NCI-H2227 (cell line): ENCODE data around the gene SBF2.
"Not testable (repeated sequence)": the region's sequence is repeated elsewhere in the genome, so short reads cannot be mapped to it uniquely, and the experiment has no call there.

ENCODE experiments used
- DNase-seq: peaks from one replicate; lab custom pipeline; 2025; ENCODE audit not compliant: unreplicated experiment; lab: John Stamatoyannopoulos, UW

SBF2 gene

DNA sequence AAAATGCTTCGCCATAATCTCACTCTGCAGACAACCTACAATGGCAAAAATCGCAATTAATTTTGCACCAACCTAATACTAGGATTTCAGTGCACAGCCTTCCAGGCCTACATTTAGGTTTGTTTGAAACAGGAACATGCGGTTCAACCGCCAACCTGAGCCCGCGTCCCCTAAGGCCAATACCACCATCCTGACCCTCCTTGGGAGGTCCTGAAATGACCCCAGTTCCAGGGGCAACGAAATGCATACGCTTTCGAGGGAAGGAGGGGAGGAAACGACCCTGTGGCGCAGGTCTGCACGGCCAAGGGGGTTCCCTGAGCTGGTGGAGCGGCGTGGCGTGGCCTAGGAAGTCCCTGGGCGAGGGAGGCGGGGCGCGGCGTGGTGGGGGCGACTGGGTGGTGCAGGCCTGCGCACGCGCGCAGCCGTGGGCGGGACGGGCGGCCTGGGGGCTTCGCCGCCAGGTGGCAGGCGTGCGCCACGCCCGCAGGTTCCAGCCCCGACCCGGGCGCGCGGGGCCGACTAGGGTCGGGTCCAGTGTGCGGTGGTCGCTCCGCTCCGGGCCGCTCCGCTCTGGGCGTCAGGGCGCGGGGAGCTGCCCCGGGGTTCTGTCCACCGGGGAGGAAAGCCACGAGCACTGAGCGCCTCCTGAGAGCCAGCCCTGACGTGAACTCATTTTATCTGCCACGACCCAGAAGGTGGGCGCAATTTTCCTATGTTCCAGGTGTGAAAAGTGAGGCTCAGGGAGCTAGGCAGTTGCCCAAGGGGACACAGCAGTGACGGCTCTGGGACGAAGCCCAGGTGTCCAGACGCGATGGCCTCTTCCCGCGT is 536.0 kb downstream of the SBF2 start:
- DNase-seq, result peak; percentile 90

DNA sequence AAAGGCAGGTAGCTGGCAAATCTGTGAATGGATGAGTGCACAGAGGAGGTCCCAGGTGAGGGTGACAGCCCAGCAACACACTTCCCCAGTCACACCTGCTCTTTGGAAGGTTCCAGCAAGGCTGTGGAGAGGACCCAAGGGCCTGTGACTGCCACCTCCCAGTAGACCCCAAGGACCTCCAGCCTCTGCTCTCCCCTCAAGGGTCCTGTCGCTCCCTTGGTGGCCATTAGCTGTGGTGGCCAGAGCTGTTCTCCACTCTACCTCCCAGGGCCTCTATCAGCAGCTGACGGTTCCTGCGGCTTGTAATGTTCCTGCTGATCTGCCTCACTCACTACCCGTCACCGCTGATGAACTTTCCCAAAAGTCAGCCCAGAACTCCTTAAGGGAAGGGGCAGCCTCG is 537.1 kb downstream of the SBF2 start:
- no peak for DNase-seq

DNA sequence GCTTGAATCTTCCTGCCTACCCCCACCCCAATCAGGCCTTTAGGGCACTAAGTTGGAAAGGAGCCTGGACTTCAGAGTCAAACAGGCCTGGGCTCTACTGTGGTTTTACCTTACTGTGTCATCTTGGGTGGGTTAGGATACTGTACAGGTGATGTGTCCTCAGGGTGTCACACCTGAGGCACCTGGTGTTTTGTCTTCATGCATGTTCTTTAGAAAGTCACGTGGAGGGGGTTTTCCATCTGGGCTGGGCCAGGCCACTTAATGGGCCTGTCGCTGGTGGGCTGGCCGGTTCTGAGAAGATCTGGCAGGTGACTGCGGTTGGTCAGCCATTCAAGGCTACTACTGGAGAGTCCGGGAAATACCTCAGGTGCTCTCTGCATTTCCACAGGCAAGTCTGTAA is 537.6 kb downstream of the SBF2 start:
- no peak for DNase-seq

DNA sequence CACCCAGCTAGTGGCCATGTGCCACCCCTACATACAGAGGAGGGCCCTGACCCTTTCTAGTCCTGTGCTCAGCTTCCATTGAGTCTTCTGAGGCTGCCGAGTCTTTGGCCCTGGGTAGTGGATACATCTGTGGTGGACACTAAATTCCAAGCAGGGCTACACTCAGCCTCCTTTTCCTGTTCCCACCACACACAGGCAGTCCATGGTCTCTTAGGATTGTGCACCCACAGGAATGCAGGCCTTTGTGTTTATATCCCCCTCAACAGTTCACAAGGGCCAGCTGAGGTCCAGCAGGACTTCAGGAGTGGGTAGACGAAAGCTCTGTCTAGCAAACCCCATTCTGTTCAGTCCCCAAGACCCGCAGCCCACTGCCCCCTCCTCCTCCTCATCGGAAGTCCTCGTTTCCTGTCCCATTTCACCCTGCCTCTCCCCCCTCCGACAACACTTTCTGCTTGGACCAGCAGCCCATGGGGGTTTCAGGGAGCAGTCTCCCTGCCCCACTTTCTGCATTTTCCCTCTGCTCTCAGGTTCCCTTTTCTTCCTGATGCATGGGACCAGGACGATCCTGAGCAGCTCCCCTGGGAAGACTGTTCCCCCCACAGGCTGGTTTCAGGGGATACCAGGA is 538.3 kb downstream of the SBF2 start:
- no peak for DNase-seq

DNA sequence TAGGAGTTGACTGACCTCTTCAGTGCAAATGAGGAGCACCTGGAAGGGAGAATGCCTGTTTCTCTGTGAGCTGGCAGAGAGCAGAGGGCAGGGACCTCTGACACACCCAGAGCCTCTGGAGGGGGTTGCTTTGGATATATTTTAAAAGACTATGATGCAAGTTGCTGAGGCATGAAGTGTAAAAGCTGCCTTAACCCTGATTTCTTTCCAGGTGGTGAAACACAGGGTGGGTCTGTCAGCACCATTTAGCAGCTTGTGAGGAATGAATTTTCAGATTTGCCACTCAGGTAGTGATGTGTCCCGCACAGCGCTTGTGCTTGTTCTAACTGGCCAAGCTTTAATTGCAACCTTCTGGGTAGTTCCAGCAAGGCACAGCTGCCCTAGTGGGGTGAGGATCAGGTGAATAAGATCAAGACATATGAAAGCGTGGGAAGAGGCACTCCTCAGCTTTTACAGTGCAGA is 540.0 kb downstream of the SBF2 start:
- no peak for DNase-seq

GRCh38 chr11:9753021-9753420 is 541.0 kb downstream of the SBF2 start:
- DNase-seq, result no peak

DNA sequence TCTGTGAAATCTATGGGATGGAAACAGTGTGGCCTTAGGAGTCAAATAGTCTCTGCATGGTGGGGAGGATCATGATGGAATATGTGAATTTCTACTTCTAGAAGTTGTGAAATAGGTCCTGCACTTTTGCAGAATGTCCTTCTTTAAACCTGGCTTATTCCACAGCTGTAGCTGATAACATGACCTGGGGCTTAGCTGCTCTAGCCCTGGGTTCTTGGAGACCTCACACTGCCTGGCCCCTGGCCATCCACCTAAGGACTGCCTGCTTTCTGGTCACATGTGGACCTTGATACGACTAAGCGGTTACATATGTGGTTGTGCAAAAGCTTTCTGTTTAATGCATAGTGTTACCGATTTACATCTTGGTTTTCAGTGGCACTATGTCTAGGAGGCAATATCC is 541.9 kb downstream of the SBF2 start:
- no peak for DNase-seq

DNA sequence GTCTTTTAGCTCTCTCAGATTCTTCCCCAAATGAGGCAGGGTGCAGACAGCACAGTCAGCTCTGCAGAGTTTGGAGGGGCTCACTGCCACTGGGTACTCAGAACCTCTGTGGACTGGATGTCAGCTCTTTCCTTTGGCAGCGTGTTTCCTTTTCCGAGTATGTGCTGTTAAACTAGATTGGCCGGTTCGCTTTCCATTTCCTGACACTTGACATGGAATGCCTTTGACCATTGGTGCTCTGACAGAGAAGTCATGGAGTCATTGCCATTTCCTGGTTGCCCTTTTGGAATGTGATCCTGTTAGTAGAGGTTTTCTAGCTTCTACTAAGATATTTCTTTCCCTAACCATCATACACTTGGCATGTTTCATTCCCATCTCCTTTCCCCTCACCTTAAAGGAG is 543.5 kb downstream of the SBF2 start:
- DNase-seq, result no peak

GRCh38 chr11:9748361-9748970 is 545.6 kb downstream of the SBF2 start:
- DNase-seq, result peak; percentile 35

- no peak for DNase-seq
Observed at GRCh38 chr11:9747828-9748227, 546.2 kb downstream of the SBF2 start.

DNA sequence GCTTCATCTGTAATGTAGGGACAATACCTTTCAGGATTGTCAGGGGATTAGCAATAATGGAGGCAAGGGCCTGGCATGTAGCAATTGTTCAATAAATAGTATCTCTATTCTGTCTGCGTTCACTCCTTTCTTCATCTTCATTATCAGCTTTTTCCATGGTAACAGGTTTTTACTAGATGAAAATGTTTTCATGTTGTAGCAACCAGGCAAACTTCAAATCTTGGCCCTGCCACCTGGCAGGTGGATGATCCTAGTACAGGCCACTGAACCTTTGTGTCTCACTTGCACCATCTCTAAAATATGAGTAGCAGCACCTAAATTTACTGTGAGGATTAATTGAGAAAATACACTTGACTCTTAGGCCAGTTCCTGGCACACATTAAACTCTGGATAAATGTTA is 546.8 kb downstream of the SBF2 start:
- no peak for DNase-seq

DNA sequence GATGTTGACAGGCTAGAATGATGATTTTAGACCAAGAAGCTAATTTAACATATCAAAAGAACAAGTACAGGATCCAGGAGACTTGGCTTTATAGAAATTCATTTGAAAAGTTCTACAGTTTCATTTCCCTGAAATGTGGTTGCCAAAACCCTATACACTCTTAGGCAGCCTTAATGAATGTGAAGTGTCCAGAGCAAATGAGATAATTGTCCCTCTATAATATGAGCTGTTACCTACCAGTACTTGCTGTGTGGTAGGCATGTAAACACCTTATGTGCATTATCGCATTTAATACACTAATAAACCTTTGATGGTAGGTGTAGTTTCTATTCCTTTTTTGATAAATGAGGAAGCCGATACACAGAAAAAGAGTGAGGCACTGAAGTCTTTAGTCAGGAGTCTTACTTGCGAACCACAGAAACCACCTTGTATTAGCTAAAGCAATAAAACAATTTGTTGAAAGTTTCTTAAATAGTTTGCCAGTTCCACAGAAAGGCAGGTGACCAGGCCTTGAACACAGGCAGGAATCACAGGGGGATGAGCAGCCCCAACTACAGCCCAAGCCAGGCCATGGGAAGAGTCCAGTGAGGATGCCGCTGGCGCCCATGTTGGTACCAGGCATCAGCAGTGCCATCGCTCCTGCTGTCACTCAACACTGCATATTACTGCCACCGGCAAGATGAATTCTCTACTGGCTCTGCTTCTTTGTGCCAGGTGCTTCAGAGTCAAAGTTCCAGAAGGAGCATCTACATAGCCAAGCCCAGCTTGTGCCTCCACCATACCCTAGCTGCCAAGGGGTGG is 548.4 kb downstream of the SBF2 start:
- DNase-seq, result no peak

DNA sequence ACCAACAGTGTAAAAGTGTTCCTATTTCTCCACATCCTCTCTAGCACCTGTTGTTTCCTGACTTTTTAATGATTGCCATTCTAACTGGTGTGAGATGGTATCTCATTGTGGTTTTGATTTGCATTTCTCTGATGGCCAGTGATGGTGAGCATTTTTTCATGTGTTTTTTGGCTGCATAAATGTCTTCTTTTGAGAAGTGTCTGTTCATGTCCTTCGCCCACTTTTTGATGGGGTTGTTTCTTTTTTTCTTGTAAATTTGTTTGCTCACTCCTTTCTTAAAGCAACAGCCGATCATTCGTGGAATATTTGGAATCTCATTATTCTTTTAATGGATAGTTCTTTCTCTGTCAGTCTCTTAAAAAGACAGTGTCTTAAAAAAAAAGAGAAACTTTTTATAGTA is 550.5 kb downstream of the SBF2 start:
- DNase-seq, result not testable (repeated sequence)

DNA sequence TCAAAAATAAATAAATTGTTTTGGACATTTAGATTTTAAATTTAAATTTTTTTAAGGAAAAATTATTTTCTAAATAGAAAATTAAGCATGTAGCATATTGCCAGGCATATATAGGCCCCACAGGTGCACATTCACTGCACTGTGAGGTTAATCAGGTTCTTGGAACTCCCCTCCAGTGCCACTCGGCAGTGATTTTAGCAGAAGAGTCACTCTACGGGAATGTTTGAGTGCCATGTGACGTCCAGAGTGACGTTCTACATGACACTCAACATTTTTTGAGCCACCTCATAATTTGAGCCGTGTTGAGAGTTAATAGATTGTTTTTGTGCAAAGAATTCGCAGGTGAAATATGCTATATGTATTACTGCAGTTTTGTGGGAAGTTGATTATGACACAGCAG is 552.8 kb downstream of the SBF2 start:
- DNase-seq, result no peak

DNA sequence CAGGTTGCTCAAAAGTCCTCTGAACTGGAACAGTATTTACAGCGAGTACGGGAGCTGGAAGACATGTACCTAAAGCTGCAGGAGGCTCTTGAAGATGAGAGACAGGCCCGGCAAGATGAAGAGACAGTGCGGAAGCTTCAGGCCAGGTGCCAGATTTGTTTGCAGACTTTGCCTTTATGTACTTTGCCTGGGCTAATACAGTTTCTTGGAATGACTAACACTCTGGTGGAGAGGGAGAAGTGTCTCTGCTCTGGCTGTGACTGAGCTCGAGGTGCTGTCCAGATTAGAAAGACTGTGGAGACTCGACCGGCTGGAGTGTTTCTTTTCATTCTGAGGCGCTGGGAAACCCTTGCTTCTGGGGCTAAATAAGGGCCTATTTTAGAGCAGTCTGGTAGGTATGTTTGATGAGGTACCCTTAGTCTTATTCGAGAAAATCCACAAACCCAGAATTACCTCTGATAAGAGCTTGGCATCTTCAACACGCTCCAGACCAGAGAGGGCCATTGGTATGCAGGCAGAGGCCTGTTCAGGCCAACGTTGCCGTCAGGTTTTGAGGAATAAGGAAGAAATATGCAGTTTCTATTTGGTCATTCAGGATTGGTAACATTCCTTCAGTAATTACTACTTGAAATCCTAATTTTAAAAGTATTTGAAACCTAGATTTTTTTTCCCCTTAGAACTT is 553.7 kb downstream of the SBF2 start:
- no peak for DNase-seq

DNA sequence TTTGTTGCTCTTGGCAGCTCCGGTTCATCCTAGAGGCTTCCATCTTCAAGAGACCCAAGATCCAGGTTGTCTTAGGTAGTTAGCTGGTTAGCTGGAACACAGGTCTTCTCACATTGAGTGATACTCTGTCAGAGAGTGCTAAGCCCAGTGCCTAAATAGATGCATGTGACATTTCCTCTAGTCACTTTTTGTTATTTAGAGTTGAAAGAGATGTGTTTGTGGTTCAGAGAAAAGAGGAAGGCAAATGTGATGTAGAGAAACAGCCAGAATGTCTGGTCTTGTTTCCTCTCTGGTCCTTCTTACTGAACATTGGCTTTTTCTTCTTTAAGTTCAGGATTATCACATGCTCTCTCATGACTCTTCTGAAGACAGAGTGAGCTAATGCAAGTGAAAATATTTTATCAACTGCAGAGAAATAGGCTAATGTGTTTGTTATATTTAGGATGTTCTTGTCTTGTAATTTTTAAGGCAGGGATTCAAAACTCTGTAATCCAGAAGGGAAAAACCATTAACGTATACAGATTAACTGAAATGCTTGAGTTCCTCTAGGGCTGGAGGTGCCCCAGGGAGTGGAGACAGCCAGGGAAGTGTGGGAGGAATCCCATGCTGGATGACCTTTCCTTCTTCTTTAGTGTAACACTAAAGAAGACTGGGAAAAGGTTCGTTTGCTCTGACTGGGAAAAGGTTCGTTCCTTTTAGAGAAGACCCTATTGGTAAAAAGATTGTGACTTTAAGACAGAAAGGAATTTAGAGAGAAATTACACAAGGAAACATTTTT is 554.7 kb downstream of the SBF2 start:
- no peak for DNase-seq

DNA sequence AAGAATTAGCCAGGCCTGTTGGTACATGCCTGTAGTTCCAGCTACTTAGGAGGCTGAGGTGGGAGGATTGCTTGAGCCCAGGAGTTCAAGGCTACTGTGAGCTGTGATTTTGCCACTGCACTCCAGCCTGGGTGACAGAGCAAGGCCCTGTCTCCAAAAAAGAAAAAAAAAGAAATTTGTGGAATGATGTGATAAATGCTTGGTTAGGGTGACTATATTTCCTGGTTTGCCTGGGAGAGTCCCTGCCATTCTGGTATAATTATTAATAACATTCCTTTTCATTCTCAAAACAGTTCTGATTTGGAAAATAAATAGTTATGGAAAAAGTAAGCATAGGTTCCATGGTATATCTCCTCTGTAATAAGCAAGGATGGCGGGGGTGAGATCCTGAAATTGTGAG is 555.3 kb downstream of the SBF2 start:
- DNase-seq, result no peak

DNA sequence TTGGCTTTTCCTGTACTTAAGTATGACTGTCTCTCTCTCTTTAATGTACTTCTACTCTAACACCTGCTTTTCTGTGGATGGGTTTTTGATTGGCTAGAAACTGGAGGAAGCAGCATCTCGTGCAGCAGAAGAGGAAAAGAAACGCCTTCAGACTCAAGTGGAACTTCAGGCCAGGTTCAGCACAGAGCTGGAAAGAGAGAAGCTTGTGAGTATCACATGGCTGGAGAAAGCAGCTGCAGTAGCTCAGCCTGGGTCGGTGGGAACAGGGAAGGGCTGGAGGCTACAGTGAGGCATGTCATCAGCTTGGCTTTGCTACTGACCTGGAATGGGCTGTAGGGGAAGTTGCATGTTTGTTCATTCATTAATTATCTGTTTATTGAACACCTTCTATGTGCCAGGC is 555.9 kb downstream of the SBF2 start:
- no peak for DNase-seq

GRCh38 chr11:9736365-9736764 is 557.7 kb downstream of the SBF2 start:
- DNase-seq, result no peak

- DNase-seq, result no peak
Observed at GRCh38 chr11:9735919-9736318, 558.1 kb downstream of the SBF2 start.
